NCI-H2107 (cell line): ENCODE data around the gene ATG4D.

Experiments used
- DNase-seq: peaks from one replicate; lab custom pipeline; 2025; lab: John Stamatoyannopoulos, UW

ATG4D gene

GRCh38 chr19:10580979-10581631 lies 37.4 kb downstream of the ATG4D start:
- DNase-seq: peak; percentile 87

- no peak for DNase-seq
Measured at GRCh38 chr19:10582091-10582490, 38.4 kb downstream of the ATG4D start.

GRCh38 chr19:10583036-10583776 lies 39.5 kb downstream of the ATG4D start:
- DNase-seq: no peak

GRCh38 chr19:10586396-10586795 lies 42.7 kb downstream of the ATG4D start:
- DNase-seq: no peak

- DNase-seq: no peak
Measured at GRCh38 chr19:10587022-10587838, 43.5 kb downstream of the ATG4D start, which contains the start of gene AP1M2. TSS of gene AP1M2 (minus strand) at chr19:10587312. CDS start at chr19:10587231, 81 bp downstream.

- no peak for DNase-seq
Measured at GRCh38 chr19:10587839-10588150, 44.1 kb downstream of the ATG4D start.

- DNase-seq: no peak
Measured at GRCh38 chr19:10593148-10593547, 49.4 kb downstream of the ATG4D start.

- DNase-seq: no peak
Measured at GRCh38 chr19:10593820-10594637, 50.3 kb downstream of the ATG4D start.

- DNase-seq: no peak
Measured at GRCh38 chr19:10600149-10600548, 56.4 kb downstream of the ATG4D start.

GRCh38 chr19:10601999-10602329 lies 58.3 kb downstream of the ATG4D start:
- no peak for DNase-seq

GRCh38 chr19:10602330-10603083 lies 58.8 kb downstream of the ATG4D start:
- peak; percentile 58 for DNase-seq
